Colonic mucosa (tissue), 4 donors: ENCODE measurements around the gene FAM227B. TPM values are rescaled to one million over a fixed set of nuclear protein-coding genes. Genes with fewer than 3 reads are reported as not detected.

Experiments
- DNase-seq: peaks from one replicate; pipeline ENCODE4 v3.0.0-alpha.2; 2020
- H3K27ac ChIP-seq: fragments of 200-600 bp; one replicate; pipeline ENCODE4 v1.8.0; 2021
- H3K27me3 ChIP-seq: fragments of 200-600 bp; one replicate; pipeline ENCODE4 v1.8.0; 2021
- H3K36me3 ChIP-seq: fragments of 200-600 bp; one replicate; pipeline ENCODE4 v1.8.0; 2021
- H3K4me1 ChIP-seq: fragments of 200-600 bp; one replicate; pipeline ENCODE4 v1.8.0; 2021; ENCODE audit warnings: mild to moderate bottlenecking
- H3K4me3 ChIP-seq: fragments of 200-600 bp; one replicate; pipeline ENCODE4 v1.8.0; 2021
- H3K9ac ChIP-seq, 2 donors: one replicate each; pipeline ENCODE4 v1.7.0; 2013; ENCODE audit warnings: control low read depth in 2 of 2, low read depth in 2 of 2, low read length in 2 of 2
- H3K9me3 ChIP-seq: fragments of 200-600 bp; one replicate; pipeline ENCODE4 v1.8.0; 2021
- CTCF ChIP-seq: fragments of 200-600 bp; IDR thresholded peaks from one replicate; pipeline ENCODE4 v1.8.0; 2022; ENCODE audit warnings: antibody characterized with exemption, mild to moderate bottlenecking
- intact Hi-C: fragments of 100-400 bp; cut with DNase I; formaldehyde crosslinking; loops from one replicate; pipeline ENCODE4 v1.14.1; 2022
- total RNA-seq, 2 donors: library from RNA; stranded (reverse); fragmentation: NEBNext Ultra II Directional in 1 of 2; extraction: Animal tissue kit (Norgen Biotek cat#: 25700) in 1 of 2; gene quantifications; one replicate each; pipeline ENCODE4 v1.2.1, GENCODE V29; 2021
- donor health status: healthy.
- donor health status: DM: no; HTN: no; CAD: no.
- donor health status: DM: no; HTN: no; CAD: no.

The FAM227B gene
- total RNA-seq, 2 donors from 2014 or later = 1.0 to 2.3 TPM

DNA sequence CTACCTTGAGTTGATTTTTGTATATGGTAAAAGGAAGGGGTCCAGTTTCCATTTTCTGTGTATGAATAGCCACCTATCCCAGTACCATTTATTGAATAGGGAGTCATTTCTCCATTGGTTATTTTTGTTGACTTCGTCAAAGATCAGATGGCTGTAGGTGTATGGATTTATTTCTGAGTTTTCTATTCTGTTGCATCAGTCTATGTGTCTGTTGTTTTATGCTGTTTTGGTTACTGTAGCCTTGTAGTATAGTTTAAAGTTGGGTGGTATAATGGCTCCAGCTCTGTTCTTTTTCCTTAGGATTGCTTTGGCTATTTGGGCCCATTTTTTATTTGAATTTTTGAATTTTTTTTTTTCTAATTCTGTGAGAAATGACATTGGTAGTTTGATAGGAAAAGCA lies 323.0 kb downstream of the FAM227B start:
- intact Hi-C loops = no loop called here
- no peaks in the 10 kb centered on the region for H3K4me1 ChIP-seq
- DNase-seq = no peak

GRCh38 chr15:49296258-49296657 lies 324.4 kb downstream of the FAM227B start:
- no peaks in the 10 kb centered on the region for H3K9me3 ChIP-seq
- H3K27me3 ChIP-seq = no peaks in the 10 kb centered on the region
- H3K9ac ChIP-seq = no peak overlapping the region
- H3K4me1 ChIP-seq = no peaks in the 10 kb centered on the region
- DNase-seq = no peak
- intact Hi-C loops = no loop called here
- H3K4me3 ChIP-seq = no peak overlapping the region
- no peaks in the 10 kb centered on the region for H3K36me3 ChIP-seq
- no peak overlapping the region for H3K27ac ChIP-seq
- no peak for TF ChIP-seq CTCF

More for the DNA sequence above, 323.0 kb downstream of the FAM227B start:
- H3K9ac ChIP-seq = no peak overlapping the region
- no peaks in the 10 kb centered on the region for H3K9me3 ChIP-seq
- H3K27me3 ChIP-seq = no peaks in the 10 kb centered on the region
- H3K36me3 ChIP-seq = no peaks in the 10 kb centered on the region
- TF ChIP-seq CTCF = no peak
- H3K4me3 ChIP-seq = no peak overlapping the region
- H3K27ac ChIP-seq = no peak overlapping the region

GRCh38 chr15:49293941-49294340 lies 326.7 kb downstream of the FAM227B start:
- DNase-seq = no peak
- no peaks in the 10 kb centered on the region for H3K4me1 ChIP-seq
- intact Hi-C loops = no loop called here
- TF ChIP-seq CTCF = no peak
- H3K9ac ChIP-seq = no peak overlapping the region
- no peak overlapping the region for H3K4me3 ChIP-seq
- no peak overlapping the region for H3K27ac ChIP-seq
- H3K9me3 ChIP-seq = no peaks in the 10 kb centered on the region
- no peaks in the 10 kb centered on the region for H3K27me3 ChIP-seq
- no peaks in the 10 kb centered on the region for H3K36me3 ChIP-seq

DNA sequence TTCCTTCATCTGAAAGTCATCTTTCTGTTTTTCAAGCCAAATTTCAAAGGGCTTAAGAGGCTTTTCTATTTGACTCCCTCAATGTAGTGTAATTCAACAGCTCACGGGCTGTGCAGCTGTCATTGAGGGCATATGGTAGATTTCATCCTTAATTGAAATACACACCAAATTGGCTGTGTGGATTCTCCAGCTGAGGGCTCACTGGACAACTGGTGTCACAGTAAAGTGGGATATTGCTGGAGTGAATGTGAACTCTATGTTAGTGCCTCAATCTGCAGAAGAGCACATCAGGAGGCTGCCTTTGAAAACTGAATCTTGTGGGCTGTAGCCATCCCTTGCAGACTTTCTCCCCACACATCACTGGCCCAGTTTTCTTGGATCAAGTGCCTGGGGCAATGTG lies 330.4 kb downstream of the FAM227B start:
- H3K27me3 ChIP-seq = no peaks in the 10 kb centered on the region
- no peak overlapping the region for H3K27ac ChIP-seq
- intact Hi-C loops = no loop called here
- TF ChIP-seq CTCF = no peak
- peak; percentile 19 for DNase-seq
- no peak overlapping the region for H3K9ac ChIP-seq
- H3K9me3 ChIP-seq = no peaks in the 10 kb centered on the region
- H3K4me1 ChIP-seq = no peaks in the 10 kb centered on the region
- no peaks in the 10 kb centered on the region for H3K36me3 ChIP-seq
- no peak overlapping the region for H3K4me3 ChIP-seq

DNA sequence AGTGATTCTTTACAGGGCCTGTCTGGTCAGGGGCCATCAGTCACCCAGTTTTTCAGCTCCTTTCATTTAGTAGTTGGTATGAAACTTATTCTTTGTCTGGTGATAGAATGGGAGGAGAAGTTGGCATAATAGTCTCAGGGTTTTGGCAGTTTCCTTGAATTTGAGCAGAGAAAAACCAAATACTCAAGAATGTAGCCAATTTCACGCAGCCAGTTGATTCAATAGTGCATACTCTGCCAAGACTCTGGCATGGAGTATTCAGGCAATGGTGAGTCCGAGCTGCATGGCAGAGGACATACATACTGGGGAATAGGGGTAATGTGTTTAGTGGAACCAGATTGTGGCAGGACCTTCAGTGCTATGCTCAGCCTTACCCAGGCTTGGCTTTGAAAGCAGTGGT lies 332.2 kb downstream of the FAM227B start:
- Histone ChIP-seq H3K27me3 (no peaks in the 10 kb centered on the region), H3K9me3 (no peaks in the 10 kb centered on the region), H3K4me1 (no peaks in the 10 kb centered on the region), H3K4me3 (no peak overlapping the region), H3K27ac (no peak overlapping the region), H3K9ac (no peak overlapping the region), H3K36me3 (no peaks in the 10 kb centered on the region)
- intact Hi-C loops = no loop called here
- DNase-seq = no peak
- no peak for TF ChIP-seq CTCF

DNA sequence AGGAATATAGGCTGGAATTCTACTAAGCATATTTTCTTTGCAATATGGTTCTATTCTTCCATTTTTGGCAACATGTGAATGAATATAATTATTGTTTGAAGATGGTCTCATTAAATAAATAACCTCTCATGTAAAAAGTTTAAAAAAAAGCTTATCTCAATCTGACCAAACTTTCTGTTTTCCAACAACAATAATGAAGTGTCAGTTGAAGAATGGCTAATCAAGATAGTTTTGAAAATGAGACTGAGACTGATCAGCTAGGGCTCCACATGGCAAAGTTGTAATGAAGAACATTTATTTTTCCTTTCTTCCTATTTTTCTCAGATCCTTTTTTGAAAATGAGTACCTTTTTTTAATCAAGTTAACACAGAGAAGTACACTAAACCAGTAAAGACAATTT lies 333.1 kb downstream of the FAM227B start:
- Histone ChIP-seq H3K4me1 (no peaks in the 10 kb centered on the region), H3K27ac (no peak overlapping the region), H3K36me3 (peaks cover 2% of the 10 kb centered on the region), H3K27me3 (no peaks in the 10 kb centered on the region), H3K9ac (no peak overlapping the region), H3K4me3 (no peak overlapping the region), H3K9me3 (no peaks in the 10 kb centered on the region)
- no peak for DNase-seq
- TF ChIP-seq CTCF = no peak
- intact Hi-C loops = no loop called here
